Measurements from ENCODE around the gene SDS.

The SDS gene

GRCh38 chr12:113345318-113345717, 58.4 kb downstream of the SDS start:
- DNase-seq: no peak
